ENCODE data around the gene SPDEF. TPM values are rescaled to one million over a fixed set of nuclear protein-coding genes. Genes with fewer than 3 reads are reported as not detected.

Gene SPDEF
- total and polyA plus RNA-seq, 2 of the 13 experiments (the other 11 are each of a cell fraction or from before 2014, with no cell fraction given) = not detected

GRCh38 chr6:34560366-34561226 lies 4.5 kb upstream of the SPDEF start (continued):
- no peak for TF ChIP-seq HOXA5 (CRISPR knock-in tag; IDR thresholded peaks at IDR 0.05)
- no peak for TF ChIP-seq GABPA (IDR thresholded peaks at IDR 0.05; ENCODE audit: low read depth, low read length)
- peak; percentile 77 for TF ChIP-seq GABPA (CRISPR knock-in tag; IDR thresholded peaks at IDR 0.05; ENCODE audit: low read depth)
- TF ChIP-seq CERS6 (CRISPR knock-in tag; IDR thresholded peaks at IDR 0.05) = no peak
- no peak for TF ChIP-seq TMF1 (CRISPR knock-in tag; IDR thresholded peaks at IDR 0.05; ENCODE audit: low read depth)
- no peak for TF ChIP-seq JDP2 (CRISPR knock-in tag; IDR thresholded peaks at IDR 0.05; ENCODE audit: borderline replicate concordance)
- peak; percentile 59; the same call in 1 of the 2 replicates for TF ChIP-seq ATF2 (CRISPR knock-in tag; IDR thresholded peaks at IDR 0.05)
- 0 out of 2 replicates have a peak, but pooled peaks have one; percentile 50 for TF ChIP-seq ZNF678 (CRISPR knock-in tag; IDR thresholded peaks at IDR 0.05)
- TF ChIP-seq JUND (CRISPR knock-in tag; IDR thresholded peaks at IDR 0.05) = no peak
- TF ChIP-seq ZBED4 (CRISPR knock-in tag; IDR thresholded peaks at IDR 0.05; ENCODE audit: borderline replicate concordance) = no peak
- no peak for TF ChIP-seq SP140L (CRISPR knock-in tag; IDR thresholded peaks at IDR 0.05; ENCODE audit: borderline replicate concordance)
- 0 out of 2 replicates have a peak, but pooled peaks have one; percentile 67 for TF ChIP-seq ZNF776 (CRISPR knock-in tag; IDR thresholded peaks at IDR 0.05)
- peak; percentile 83 for TF ChIP-seq RXRA (CRISPR knock-in tag; IDR thresholded peaks at IDR 0.05)
- TF ChIP-seq ZNF75D (CRISPR knock-in tag; IDR thresholded peaks at IDR 0.05; ENCODE audit: borderline replicate concordance) = no peak
- TF ChIP-seq ZKSCAN5 (CRISPR knock-in tag; IDR thresholded peaks at IDR 0.05) = no peak
- no peak for TF ChIP-seq EED (CRISPR knock-in tag; IDR thresholded peaks at IDR 0.05)
- 0 out of 2 replicates have a peak, but pooled peaks have one; percentile 88 for TF ChIP-seq ZNF660 (CRISPR knock-in tag; IDR thresholded peaks at IDR 0.05; ENCODE audit: borderline replicate concordance, low read depth)
- TF ChIP-seq HOXA3 (CRISPR knock-in tag; IDR thresholded peaks at IDR 0.05) = peak; percentile 77; the same call in 1 of the 2 replicates
- TF ChIP-seq ZSCAN12 (CRISPR knock-in tag; IDR thresholded peaks at IDR 0.05) = no peak
- TF ChIP-seq ZNF253 (CRISPR knock-in tag; IDR thresholded peaks at IDR 0.05; ENCODE audit: borderline replicate concordance) = 0 out of 2 replicates have a peak, but pooled peaks have one; percentile 25
- TF ChIP-seq ZHX1 (CRISPR knock-in tag; IDR thresholded peaks at IDR 0.05; ENCODE audit: low read depth) = 0 out of 2 replicates have a peak, but pooled peaks have one; percentile 46

Data from HepG2 (cell line).